Stimulated activated CD8-positive, alpha-beta memory T cell treated with anti-CD3 and anti-CD28 coated beads, Interleukin-2, amount 100 ng/mL, for 48 hours (primary cell): ENCODE data around the gene E2F7.
"Not testable (repeated sequence)": the region's sequence is repeated elsewhere in the genome, so short reads cannot be mapped to it uniquely, and the experiment has no call there.

Experiments
- DNase-seq, 2 donors: peaks; one replicate each; pipeline ENCODE4 v3.0.0-alpha.2; 2020; ENCODE audit warnings: low read depth in 2 of 2

The E2F7 gene, protein sequence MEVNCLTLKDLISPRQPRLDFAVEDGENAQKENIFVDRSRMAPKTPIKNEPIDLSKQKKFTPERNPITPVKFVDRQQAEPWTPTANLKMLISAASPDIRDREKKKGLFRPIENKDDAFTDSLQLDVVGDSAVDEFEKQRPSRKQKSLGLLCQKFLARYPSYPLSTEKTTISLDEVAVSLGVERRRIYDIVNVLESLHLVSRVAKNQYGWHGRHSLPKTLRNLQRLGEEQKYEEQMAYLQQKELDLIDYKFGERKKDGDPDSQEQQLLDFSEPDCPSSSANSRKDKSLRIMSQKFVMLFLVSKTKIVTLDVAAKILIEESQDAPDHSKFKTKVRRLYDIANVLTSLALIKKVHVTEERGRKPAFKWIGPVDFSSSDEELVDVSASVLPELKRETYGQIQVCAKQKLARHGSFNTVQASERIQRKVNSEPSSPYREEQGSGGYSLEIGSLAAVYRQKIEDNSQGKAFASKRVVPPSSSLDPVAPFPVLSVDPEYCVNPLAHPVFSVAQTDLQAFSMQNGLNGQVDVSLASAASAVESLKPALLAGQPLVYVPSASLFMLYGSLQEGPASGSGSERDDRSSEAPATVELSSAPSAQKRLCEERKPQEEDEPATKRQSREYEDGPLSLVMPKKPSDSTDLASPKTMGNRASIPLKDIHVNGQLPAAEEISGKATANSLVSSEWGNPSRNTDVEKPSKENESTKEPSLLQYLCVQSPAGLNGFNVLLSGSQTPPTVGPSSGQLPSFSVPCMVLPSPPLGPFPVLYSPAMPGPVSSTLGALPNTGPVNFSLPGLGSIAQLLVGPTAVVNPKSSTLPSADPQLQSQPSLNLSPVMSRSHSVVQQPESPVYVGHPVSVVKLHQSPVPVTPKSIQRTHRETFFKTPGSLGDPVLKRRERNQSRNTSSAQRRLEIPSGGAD

DNA sequence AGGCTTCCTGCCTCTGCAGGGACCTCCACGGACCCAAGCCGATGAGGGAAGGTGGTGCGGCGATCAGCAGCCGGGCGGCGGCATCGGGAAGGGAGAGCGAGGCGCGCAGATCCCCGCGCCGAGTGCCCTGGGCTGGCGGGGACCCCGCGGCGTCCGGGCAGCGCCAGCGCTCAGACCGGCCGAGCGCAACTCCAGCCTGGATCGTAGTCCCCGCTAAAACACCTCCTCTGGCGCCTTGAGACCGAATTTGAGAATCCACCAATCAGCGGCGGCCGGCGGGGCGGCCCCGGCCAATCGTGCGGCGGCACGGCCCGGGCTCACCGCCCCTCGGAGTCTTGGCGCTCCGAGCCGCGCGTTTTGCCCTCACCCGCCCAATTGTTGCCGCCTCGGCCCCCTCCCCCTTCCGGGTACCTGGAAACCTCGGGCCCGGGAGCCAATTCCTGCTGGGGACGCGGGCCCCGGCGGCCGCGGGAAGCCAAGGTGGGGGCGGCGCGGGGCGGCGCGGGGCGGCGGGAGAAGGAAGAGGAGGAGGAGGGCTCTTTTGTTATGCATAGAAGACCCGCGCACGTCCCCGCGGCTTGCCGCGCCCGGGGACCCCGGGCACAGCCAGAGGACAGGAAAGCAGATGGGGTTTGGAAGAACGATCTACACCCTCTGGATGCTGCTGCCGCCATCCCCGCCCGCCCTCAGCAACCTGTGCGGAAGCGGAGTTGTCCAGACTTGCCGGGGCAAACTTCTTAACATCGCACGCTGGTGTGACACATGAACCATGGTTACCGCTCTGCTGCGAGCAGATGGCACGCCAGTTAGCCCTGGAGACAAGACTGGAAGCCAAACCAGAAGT is at the start of gene E2F7:
E2F7 (minus strand) TSS at position 209 of the 844 bp plus-strand sequence. CDS start 934 bp downstream, outside the sequence.
- peak; percentile 79 to 82 for DNase-seq

DNA sequence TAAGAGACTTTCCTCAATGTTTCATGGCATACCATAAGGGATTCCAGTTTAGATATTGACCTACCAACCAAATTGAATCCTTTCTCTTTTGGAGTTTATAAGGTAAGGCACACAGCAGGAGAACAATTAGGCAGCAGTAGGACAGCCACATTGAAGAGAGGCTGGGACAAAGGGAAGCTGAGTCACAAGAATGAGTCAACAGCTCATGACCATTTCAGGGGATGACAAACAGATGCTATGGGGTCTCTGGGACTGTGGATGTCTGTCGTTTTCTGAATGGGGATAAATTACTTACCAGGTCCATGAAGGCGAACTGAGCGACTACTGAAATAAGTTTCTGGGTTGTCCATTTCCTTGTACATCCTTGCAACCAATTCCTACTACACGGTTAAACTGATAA is 48.6 kb upstream of the E2F7 start:
- DNase-seq: no peak

DNA sequence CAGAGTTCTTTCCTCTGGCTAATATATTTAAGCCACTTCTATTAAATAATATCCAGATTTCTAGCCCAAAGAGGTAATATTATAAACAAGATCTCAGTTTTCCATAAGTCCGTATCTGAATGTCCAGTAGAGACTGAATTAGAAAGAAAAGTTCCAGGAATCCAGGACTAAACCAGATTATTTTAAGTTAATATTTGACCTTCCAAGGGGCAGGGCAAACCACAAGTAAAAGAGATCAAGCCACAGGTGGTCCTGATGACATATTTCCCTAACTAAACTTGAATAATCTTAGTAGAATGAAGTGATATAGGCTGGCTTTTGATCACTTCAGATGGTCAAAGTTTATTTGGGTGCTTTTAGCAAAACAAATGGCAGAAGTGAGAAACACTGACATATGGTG is 43.3 kb upstream of the E2F7 start:
- DNase-seq: no peak

DNA sequence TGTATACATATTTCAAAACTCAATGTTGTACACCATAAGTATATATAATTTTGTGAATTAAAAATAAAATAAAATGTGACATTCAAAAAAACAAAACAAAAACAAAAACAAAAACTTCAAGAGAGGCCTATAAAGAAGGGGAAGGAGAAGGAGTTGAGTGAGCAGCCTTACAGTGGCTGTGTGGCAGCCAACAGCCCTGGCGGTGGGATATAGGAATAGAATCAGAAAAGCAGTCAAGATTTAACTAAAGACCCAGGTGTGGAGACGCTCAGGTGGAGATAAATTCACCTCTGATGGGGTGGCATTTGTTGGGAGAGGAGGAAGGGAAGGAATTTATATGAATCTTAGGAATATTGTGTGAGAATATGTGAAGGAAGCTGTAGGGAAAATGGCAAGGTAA is 41.8 kb upstream of the E2F7 start:
- no peak for DNase-seq

DNA sequence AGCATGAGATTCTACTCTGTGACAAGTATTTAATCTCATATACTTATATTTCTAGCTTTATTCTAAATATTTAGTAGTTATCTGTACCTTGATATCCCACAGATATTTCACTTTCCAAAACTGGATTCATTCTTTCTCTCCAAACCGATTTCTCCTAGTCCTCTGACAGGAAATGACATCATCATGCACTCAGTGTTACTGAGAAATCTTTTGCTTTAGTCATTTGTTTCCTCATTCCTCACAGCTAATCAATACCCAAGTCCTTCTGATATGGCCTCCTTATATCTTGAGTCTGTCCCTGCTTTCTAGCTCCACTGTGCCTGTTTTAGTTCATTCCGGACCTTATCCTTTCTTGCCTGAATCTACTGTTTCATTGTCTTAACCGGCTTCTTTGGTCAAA is 39.4 kb upstream of the E2F7 start:
- DNase-seq: no peak

DNA sequence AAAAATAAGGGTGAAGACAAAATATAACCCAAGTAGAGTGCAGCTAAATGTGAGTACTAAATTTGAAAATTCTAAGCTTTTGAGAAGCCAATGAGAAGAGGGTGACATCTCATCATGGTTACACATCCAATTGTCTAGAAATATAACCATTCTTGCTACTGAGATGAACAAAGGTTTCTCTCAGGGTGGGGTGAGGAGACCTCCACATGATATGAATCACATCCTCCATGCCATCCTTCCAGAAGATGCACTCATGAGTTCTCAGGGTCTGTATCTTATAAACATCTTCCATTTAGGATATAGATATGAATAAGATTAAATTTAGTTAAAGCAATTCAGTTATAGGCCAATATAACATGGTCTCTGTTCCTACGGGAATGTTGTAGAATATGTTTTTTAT is 38.9 kb upstream of the E2F7 start:
- no peak for DNase-seq

DNA sequence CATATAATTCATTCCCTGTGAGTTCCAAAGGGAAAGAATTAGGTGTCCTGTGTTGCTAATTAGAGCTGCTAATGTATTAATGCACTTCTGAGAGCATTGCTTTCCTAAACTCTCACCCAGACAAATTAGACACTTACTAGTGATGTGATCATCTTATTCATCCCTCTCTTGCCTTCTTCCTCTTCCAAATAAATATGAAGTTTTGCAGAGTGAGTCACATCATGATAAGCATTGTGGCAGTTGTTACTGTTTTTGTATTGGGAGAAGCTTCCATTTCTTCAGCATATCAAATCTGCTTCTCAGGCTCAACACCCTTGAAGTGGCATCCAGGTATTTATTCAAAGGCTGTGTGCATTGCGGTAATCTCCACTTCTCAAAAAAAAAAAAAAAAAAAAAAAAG is 37.3 kb upstream of the E2F7 start:
- DNase-seq: no peak

DNA sequence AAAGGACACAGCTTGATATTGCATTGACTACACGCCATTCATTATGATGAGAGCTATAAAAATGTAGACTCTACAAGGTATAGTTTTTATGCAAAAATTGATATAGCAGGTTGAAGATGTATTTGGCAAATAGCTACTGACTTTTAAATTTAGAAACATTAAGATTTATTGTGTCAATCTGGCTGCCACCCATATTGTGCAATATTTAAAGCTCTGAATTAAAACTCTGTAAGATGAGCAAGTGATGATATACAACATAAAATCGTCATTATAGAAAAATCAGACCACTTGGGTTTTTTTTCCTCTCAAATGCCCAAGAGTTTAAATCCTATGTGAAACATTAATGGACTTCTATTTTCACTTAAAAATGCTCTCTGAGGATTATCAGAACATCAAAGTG is 36.8 kb upstream of the E2F7 start:
- DNase-seq: no peak

DNA sequence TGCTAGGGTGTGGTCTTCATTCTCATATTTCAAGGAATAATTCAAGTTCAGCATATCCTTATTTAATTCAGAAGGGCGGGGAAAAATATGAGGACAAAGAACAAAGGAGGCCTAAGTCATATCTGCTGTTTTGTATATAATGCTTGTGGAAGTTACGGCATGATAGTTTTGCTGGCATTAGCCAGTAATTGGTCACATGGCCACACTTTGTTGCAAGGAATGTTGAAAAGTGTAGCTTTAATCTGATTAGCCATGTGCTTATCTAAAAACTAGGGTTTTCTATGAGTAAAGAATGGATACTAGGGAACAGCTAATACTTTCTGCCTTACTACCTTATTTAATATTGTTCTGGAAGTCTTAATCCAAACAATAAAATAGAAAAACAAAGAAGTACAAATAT is 34.4 kb upstream of the E2F7 start:
- DNase-seq: no peak

DNA sequence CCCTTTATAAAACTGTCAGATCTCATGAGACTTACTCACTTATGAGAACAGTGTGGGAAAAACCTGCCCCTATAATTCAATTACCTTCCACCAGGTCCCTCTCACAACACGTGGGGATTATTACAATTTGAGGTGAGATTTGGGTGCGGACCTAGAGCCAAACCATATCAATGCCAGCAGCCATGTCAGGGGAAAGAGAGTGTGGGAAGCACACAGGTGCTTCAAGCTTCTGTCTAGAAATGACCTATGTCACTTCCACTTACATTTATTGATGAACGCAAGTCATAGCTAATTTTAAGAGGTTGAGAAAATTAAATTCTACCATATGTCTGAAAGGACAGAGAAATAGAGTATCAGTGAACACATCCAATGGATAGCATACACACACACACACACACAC is 32.5 kb upstream of the E2F7 start:
- no peak for DNase-seq

DNA sequence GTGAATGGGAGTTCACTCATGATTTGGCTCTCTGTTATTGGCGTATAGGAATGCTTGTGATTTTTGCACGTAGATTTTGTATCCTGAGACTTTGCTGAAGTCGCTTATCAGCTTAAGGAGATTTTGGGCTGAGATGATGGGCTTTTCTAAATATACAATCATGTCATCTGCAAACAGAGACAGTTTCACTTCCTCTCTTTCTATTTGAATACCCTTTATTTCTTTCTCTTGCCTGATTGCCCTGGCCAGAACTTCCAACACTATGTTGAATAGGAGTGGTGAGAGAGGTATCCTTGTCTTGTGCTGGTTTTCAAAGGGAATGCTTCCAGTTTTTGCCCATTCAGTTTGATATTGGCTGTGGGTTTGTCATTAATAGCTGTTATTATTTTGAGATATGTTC is 26.9 kb upstream of the E2F7 start:
- not testable (repeated sequence) for DNase-seq

DNA sequence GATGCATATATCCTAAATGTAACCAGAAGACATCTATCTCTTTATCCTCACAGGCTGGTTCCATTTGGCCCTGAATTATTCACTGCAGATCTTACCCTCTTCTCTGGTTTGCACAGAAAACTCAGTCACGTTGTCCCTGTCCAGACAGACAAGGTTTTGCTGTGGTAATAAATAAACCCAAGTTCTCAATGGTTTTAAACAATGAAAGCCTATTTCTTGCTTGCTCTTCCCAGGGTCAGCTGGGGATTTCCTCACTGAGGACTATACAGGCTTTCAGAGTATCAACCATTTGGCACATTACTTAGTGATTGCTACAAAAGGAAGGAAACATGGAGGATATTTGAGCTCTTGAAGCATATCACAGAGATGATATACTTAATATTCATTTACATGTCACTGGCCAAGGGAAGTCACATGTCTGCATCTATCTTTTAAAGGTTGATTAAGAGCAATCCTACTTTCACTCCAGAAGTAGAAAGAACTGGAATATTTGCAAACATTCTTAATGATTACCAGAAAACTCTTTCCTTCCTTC is 24.4 kb upstream of the E2F7 start:
- DNase-seq: no peak

DNA sequence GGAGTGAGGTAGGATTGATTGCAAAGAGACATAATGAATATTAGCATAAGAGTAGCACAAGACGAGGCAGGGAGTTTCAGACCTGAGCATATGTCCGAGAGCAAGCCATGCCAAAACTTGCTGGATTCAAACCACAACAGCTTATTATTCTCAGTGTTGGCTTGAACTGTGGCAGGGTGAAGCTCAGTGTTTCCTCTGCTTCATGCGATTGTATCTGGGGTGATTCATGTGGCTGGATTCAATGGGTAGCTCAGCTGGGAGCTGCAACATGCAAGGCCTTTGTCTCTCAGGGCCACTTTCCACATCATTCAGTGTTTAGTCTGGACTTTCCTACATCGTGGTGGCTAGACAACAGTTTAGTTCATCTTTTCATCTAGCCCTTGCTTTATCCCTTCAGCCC is 22.1 kb upstream of the E2F7 start:
- DNase-seq: no peak

DNA sequence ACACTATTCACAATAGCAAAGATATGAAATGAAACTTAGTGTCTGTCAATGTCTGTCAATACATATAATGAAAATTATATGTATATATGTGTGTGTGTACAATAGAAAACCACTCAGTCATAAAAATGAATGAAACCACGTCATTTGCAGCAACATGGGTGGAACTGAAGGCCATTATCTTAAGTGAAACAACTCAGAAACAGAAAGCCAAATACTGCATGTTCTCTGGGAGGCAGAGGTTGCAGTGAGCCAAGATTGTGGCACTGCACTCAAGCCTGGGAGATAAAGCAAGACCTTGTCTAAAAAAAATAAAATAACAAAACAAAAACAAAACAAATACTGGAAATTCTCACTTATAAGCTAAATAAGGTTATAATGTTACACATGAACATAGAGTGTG is 16.7 kb upstream of the E2F7 start:
- DNase-seq: no peak

DNA sequence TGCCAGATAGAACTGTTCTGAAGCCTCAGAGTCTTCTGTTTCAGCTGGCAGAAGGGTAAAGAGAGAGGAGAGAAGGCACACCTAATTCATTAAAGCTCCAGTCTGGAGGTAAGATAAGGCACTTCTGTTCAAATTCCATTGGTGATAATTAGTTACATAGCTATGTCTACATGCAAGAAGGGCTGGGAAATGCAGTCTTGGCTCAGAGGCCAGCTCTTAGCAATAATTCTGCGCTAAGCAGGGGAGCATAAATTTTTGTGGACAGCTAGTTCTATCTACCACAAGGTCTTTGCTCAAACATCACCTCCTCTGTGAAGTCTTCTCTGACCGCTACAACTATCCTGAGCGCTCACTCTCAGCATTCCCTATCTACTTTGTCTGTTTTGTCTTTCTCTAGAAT is 14.3 kb upstream of the E2F7 start:
- DNase-seq: no peak

DNA sequence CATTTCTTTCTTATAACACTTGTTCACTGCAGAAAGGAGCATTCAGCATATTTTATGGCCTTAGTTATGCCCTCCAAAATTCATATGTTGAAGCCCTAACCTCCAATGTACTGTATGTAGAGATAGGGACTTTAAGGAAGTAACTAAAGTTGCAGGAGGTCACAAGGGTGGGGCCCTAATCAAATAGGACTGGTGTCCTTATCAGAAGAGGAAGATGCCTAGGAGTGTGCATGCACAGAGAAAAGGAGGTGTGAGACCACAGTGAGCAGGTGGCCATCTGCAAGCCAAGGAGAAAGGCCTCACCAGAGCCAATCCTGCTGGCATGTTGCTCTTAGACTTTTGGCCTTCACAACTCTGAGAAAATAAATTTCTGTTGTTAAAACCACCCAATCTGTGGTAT is 12.9 kb upstream of the E2F7 start:
- DNase-seq: no peak

DNA sequence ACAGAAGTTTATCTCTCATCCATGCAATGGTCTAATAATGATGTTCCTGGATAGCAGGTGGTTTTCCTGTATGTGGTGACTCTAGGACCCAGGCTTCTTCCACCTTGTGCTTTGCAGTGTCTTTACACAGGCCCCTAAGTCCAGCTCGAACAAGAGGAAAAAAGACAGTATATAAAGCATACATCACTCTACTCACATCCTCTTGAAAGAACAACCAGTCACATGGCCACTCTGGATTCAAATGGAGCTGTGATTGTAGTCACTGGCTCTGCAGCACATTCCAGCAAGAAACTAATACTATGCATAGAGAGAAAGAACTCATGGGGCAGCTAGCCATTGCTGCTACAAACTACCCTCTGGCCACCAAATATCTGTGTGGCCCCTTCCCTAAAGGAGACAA is 11.5 kb upstream of the E2F7 start:
- no peak for DNase-seq

DNA sequence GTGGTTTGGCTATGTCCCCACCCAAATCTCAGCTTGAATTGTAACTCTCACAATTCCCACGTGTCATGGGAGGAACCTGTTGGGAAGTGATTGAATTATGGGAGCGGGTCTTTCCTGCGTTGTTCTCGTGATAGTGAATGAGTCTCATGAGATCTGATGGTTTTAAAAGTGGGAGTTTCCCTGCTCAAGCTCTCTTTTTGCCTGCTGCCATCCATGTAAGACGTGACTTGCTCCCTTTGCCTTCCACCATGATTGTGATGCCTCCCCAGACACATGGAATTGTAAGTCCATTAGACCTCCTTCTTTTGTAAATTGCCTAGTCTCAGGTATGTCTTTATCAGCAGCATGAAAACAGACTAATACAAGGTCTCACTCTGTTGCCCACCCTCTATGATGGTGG is 8.5 kb upstream of the E2F7 start:
- DNase-seq: not testable (repeated sequence)

DNA sequence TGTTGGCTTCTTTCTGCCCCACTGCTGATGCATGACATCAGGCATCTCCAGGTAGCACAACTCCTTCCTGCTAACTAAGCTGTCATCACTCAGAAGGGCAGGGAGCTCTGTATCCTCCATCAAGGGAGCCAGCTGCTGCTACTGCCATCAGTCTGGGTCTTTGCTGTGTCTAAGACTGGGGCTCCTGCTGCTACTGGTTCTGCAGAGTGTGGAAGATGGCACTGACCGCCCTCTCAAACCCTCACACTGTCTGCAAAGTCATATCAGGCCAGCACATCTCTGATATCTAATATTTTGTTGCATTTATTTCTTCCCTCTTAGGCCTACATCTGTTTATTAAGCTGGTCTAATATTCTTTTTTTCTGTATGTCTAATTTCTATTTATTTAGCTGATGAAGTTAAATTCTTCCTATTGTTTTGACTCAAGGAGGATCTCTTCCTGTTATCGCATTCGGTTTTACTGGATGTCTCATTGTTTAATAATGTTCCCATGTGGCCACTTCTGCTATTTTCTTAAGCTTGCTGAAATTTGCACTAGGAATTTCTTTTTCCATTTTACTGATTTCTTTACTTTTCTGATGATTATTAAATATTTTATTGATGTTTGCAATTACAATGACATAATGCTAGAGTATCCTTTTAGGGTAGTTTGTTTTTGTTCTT is 7.6 kb upstream of the E2F7 start:
- DNase-seq: no peak

DNA sequence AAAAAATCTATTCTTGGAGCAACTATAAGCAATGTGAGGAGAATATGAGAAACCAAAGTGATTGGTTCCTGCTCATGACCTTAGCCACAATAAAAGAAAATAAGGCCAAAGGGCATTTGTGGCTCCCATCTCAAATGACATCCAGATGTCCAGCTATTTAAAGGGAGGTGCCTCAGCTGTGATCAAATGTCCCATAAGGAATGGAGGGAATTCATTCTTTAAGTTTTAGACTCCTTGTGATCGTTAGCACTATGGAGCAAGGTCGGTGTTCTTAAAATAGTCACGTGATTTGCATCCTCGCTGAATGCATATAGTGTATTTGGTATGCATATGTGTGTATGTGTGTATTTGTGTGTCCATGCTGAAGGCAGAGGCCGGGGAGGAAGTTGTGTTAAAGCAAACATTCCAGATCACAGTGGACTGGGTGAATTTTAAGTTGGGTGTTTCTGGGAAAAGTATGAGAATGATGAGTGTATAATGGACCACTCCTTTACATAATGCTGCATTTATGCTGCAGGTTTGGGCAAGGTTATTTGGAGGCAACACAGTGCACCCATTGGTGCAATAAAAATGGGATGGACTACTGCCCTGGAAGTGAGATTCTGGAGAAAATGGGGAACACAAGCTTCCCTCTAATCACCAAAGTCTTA is 5.6 kb upstream of the E2F7 start:
- DNase-seq: no peak

DNA sequence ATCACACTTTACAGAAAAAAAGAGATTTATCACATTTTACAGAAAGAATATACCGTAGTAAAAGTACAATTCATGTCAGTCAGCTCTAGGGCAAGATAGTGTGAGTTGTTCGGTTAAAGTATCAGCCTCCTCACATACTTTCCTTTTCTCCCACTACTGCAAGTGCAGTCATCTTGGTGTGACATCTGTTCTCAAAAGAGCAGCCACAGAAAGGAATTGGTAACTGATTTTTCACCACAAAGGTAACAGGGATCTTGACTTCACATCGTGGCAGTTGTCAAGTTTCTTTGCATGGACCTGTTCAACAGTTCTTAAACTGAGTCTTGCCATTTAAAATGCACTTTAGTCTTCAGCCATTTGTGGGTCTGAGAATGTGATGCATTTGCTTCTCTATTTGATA is 5.0 kb upstream of the E2F7 start:
- DNase-seq: no peak
